Measurements from ENCODE around the gene RHD.
"Not testable (repeated sequence)": the region's sequence is repeated elsewhere in the genome, so short reads cannot be mapped to it uniquely, and the experiment has no call there.

The RHD gene

GRCh38 chr1:25360596-25361581 lies 88.6 kb downstream of the RHD start:
- peak; percentile 88 for DNase-seq

DNA sequence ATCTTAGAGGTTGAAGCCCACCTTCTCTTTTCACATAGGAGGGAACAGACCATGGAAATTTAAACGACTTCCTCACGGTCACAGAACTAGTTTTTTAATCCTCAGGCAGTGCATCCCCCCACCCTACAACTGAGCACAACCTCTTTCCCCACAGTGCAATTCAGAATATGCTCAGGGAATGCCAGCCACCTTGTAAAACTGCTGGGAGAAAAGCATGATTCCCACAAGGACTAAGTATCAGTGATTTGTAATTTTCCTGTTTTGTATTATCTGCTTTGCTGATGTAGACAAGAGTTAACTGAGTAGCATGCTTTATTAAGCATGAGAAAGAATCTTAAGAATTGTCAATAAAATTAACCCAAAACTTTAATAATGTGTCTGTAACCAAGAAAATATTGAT lies 89.6 kb downstream of the RHD start:
- DNase-seq: no peak

DNA sequence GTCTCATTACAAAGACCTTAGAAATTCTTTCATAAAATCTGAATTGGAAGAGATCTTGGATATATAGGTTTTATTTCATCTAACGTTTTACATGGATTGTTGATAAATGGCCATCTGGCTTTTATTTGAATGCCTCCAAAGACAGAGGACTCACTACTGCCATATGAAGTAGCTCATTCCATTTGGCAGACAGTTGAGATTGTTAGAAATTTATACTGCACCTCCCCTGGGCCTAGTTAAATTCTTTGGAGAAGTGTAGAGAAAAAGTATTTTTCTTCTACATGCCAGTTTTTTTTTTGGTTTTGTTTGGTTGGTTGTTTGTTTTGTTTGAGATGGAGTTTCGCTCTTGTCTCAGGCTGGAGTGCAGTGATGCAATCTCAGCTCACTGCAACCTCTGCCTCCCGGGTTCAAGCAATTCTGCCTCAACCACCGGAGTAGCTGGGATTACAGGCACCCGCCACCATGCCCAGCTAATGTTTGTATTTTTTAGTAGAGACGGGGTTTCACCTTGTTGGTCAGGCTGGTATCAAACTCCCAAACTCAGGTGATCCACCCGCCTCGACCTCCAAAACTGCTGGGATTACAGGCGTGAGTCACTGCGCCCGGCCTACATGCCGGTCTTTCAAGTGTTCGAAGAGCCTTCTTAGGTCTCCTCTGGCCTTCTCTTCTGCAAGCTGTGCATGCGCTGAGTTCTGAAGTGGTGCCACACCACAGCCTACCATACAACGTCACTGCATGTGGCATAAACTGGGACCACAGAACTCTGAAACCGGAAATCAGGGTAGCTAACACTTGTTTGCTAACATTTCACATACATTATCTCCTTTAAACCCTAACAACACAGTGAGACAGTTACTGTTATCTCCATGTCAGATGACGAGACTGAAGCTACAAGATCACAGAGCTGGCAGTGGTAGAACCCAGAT lies 90.6 kb downstream of the RHD start:
- DNase-seq: not testable (repeated sequence)

- no peak for DNase-seq
These were observed 96.9 kb downstream of the RHD start for GRCh38 chr1:25369241-25369640.

GRCh38 chr1:25369691-25370271 lies 97.5 kb downstream of the RHD start:
- not testable (repeated sequence) for DNase-seq

- peak; percentile 97 for DNase-seq
These were observed 99.4 kb downstream of the RHD start for GRCh38 chr1:25371757-25372156.

DNA sequence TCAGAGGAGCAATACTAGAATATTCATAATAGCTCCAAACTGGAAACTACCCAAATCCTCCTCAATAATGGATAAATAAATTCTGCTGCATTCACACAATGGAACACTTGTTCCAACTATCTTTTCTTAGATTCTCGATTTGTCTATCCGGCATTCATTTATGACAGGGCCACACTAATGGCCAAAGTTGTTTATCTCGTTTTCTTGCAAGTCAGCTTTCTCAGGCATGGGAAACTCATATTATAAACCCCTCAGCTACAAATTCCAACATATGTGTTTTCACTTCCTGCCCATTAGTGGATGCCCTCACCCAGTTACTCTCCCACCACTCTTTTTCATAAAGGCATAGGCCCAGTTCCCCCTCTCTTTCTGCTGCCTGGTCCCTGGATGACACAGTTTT lies 106.1 kb downstream of the RHD start:
- DNase-seq: not testable (repeated sequence)

Measured in fibroblast of skin of right biceps (primary cell).